ENCODE results near the gene COA8. TPM values are rescaled to one million over a fixed set of nuclear protein-coding genes. Genes with fewer than 3 reads are reported as not detected.
"Not testable (repeated sequence)": the region's sequence is repeated elsewhere in the genome, so short reads cannot be mapped to it uniquely, and the experiment has no call there.

Gene COA8
- total RNA-seq, 1 experiment from 2014 or later = 38.9 TPM

GRCh38 chr14:103522649-103523574, 39.8 kb upstream of the COA8 start, which contains the start of gene CKB:
Gene CKB (minus strand): TSS chr14:103522830. CDS start chr14:103522493, 337 bp downstream.
- Histone ChIP-seq H3K27me3 (no peaks in the 10 kb centered on the region; the same call in 1 of the 2 replicates), H3K36me3 (no peaks in the 10 kb centered on the region; the same call in 1 of the 2 replicates), H3K4me3 (peak within 1 kb of the TSS; percentile 49), H3K9me3 (no peaks in the 10 kb centered on the region)
- DNase-seq = no peak

DNA sequence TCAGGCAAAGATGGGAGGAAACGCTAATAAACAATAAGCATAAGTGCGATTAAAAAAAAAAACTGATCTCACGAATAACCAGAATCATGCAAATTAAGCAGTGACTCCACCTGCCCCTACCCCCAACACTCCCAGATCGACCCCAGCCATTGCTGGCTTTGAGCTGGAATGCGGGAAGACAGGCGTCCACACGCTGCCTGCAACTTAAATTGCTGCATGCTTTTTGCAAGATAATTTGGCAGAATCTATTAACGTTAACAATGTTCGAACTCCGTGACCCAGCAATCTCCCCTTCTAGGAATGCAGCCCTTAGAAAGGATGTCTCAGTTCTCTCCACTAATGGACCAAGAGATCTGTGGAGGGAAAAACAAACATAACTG, 39.2 kb upstream of the COA8 start:
- Histone ChIP-seq H3K4me3 (no peak overlapping the region), H3K9me3 (no peaks in the 10 kb centered on the region), H3K36me3 (no peaks in the 10 kb centered on the region; the same call in 1 of the 2 replicates), H3K27me3 (no peaks in the 10 kb centered on the region; the same call in 1 of the 2 replicates)
- no peak for DNase-seq

GRCh38 chr14:103524002-103524935, 38.5 kb upstream of the COA8 start:
- Histone ChIP-seq H3K4me3 (no peak overlapping the region), H3K27me3 (no peaks in the 10 kb centered on the region; the same call in 1 of the 2 replicates), H3K9me3 (no peaks in the 10 kb centered on the region), H3K36me3 (no peaks in the 10 kb centered on the region; the same call in 1 of the 2 replicates)
- DNase-seq = no peak

- DNase-seq, H3K9me3 ChIP-seq, H3K36me3 ChIP-seq, H3K27me3 ChIP-seq, H3K4me3 ChIP-seq: not testable (repeated sequence)
Measured at GRCh38 chr14:103525430-103526246, 37.1 kb upstream of the COA8 start.

GRCh38 chr14:103526247-103526913, 36.4 kb upstream of the COA8 start:
- Histone ChIP-seq H3K4me3 (no peak overlapping the region), H3K27me3 (no peaks in the 10 kb centered on the region; the same call in 1 of the 2 replicates), H3K36me3 (peaks cover 4% of the 10 kb centered on the region), H3K9me3 (no peaks in the 10 kb centered on the region)
- DNase-seq = no peak

GRCh38 chr14:103526914-103527248, 35.9 kb upstream of the COA8 start:
- H3K4me3 ChIP-seq = no peak overlapping the region
- peaks cover 4% of the 10 kb centered on the region for H3K36me3 ChIP-seq

GRCh38 chr14:103527408-103528145, 35.2 kb upstream of the COA8 start:
- Histone ChIP-seq H3K36me3 (peaks cover 4% of the 10 kb centered on the region), H3K27me3 (no peaks in the 10 kb centered on the region; the same call in 1 of the 2 replicates), H3K4me3 (no peak overlapping the region), H3K9me3 (no peaks in the 10 kb centered on the region)
- DNase-seq = no peak

More at GRCh38 chr14:103526914-103527248, 35.9 kb upstream of the COA8 start:
- no peaks in the 10 kb centered on the region; the same call in 1 of the 2 replicates for H3K27me3 ChIP-seq
- DNase-seq = no peak
- H3K9me3 ChIP-seq = no peaks in the 10 kb centered on the region

- Histone ChIP-seq H3K27me3 (no peaks in the 10 kb centered on the region), H3K36me3 (peaks cover 4% of the 10 kb centered on the region), H3K4me3 (peak overlapping the region; percentile 79), H3K9me3 (no peaks in the 10 kb centered on the region)
- no peak for DNase-seq
Measured at GRCh38 chr14:103528146-103528586, 34.6 kb upstream of the COA8 start.

GRCh38 chr14:103528587-103529382, 34.0 kb upstream of the COA8 start, which contains the start of gene TRMT61A:
Gene TRMT61A (plus strand): TSS chr14:103529196. CDS start chr14:103529979, 783 bp downstream.
- peak within 1 kb of the TSS; percentile 79 for H3K4me3 ChIP-seq
- H3K36me3 ChIP-seq = peaks cover 4% of the 10 kb centered on the region
- H3K27me3 ChIP-seq = no peaks in the 10 kb centered on the region
- DNase-seq = peak; percentile 88
- no peaks in the 10 kb centered on the region for H3K9me3 ChIP-seq

- no peak for DNase-seq
- H3K36me3 ChIP-seq = peaks cover 7% of the 10 kb centered on the region
- H3K27me3 ChIP-seq = no peaks in the 10 kb centered on the region
- H3K4me3 ChIP-seq = peak overlapping the region; percentile 79
- no peaks in the 10 kb centered on the region for H3K9me3 ChIP-seq
Measured at GRCh38 chr14:103529383-103530365, 33.1 kb upstream of the COA8 start.

DNA sequence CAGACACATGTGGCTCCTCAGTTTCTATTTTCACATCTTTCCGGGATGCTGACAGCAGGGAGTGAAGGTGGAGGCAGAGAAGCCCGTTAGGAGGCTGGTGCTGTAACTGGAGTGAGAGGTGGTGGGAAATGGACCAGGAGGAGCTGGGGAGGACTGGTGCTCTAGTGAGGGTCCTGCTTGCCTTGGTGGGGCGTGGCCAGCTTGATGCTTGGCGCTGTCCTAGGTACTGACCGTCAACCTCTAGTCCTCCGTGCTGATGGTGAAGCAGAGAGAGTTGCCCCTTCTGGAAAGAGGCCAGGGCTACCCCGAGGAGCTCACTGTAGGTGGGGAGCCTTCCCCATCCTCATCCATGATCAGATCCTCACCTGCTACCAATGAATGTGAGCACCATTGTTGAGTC, 32.4 kb upstream of the COA8 start:
- peak overlapping the region; percentile 79 for H3K4me3 ChIP-seq
- DNase-seq = no peak
- H3K27me3 ChIP-seq = no peaks in the 10 kb centered on the region
- no peaks in the 10 kb centered on the region for H3K9me3 ChIP-seq
- peaks cover 7% of the 10 kb centered on the region for H3K36me3 ChIP-seq

- H3K4me3 ChIP-seq = no peak overlapping the region
- no peaks in the 10 kb centered on the region for H3K9me3 ChIP-seq
- peaks cover 7% of the 10 kb centered on the region for H3K36me3 ChIP-seq
- DNase-seq = no peak
- no peaks in the 10 kb centered on the region for H3K27me3 ChIP-seq
Measured at GRCh38 chr14:103530831-103531230, 31.9 kb upstream of the COA8 start.

All from MG63 (cell line).